GM18511 (cell line): Measurements from ENCODE around the gene BZW2.

Experiments
- ATAC-seq: cut with Tn5 transposase; IDR thresholded peaks from one replicate; pipeline ENCODE4 v1.9.1; 2021; ENCODE audit warnings: mild to moderate bottlenecking, moderate library complexity; ENCODE audit not compliant: unreplicated experiment

The BZW2 gene

DNA sequence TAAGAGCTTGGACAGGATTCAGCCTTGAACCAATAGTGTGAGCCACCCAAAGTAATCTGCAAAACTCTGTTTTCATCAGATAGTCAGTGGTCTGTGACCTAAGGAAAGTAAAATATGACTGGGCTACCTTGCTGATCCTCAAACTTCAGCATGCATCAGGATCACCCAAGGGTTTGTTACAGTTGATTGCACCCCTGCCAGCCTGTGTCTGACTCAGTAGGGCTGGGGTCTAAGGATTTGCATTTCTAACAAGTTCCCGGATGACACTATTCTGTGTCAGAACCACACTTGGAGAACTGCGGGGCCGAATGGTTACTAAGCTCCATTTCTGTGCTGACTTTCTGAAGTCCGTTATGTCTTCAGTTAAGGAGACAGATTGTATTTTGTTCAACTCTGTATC lies 66.9 kb downstream of the BZW2 start:
- no peak for ATAC-seq

DNA sequence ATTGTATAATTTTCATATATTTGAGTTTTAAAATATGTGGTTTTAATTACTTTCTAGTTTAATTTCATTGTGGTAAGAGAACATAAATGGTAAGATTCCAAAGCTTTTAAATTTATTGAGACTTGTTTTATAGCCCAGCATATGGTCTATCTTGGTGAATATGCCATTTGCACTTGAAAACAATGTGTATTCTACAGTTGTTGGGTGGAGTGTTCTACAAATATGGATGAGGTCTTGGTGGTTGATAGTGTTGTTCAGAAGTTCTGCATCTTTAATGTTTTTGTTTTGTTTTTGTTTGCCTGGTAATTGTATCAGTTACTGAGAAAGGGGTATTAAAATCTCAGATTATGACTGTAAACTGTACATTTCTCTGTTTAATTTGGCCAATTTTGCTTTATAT lies 69.9 kb downstream of the BZW2 start:
- ATAC-seq: no peak

- ATAC-seq: no peak
These were observed 72.2 kb downstream of the BZW2 start for GRCh38 chr7:16718111-16718656.

GRCh38 chr7:16719699-16720098 lies 73.7 kb downstream of the BZW2 start:
- no peak for ATAC-seq

DNA sequence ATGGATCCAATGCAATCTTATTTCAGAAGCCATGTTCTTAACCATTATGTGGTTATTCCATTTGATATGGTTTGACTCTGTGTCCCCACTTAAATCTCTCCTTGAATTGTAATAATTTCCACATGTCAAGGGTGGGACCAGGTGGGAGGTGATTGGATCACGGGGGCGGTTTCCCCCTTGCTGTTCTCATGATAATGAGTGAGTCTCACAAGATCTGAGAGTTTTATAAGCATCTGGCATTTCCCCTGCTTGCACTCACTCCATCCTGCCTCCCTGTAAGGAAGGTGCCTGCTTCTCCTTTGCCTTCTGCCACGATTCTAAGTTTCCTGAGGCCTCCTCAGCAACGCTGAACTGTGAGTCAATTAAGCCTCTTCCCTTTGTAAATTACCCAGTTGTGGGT lies 75.6 kb downstream of the BZW2 start:
- no peak for ATAC-seq

DNA sequence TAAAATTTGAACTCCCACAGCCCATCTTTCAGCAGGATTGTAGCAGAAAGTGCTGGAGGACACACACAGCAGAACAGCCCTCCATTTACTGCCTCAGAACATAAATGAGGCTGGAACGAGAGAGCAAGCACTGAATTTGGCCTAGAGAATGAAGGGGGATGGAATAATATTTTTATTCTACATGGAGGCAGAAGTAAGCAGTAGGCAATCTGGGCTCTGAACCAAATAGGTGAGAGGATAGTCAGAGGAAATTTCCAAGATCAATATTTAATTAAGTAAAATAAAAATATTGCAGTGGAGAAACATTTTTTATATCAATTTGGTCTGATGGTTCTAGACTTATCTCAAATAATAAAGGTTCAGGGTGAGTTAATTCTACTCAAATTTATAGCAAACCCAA lies 78.4 kb downstream of the BZW2 start:
- no peak for ATAC-seq

DNA sequence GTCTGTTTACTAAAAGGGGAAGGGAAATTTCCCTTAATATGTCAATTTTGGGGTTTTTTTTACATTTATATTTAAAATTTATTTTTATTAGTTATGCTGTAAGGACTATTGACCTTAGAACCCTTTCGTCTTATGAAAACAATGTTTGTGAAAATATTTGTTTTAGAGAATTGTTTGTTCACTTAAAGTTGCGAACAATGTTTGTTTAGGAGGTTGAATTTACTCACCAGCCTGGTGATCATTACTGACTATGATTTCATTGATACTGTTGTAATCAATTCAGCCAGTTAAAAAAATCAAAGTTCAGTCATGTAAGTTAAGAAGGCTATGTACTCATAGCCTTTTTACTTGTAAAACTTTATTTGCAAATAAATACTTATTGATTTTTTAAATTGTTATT lies 80.2 kb downstream of the BZW2 start:
- no peak for ATAC-seq

GRCh38 chr7:16727736-16728135 lies 81.8 kb downstream of the BZW2 start:
- no peak for ATAC-seq

GRCh38 chr7:16728811-16729210 lies 82.8 kb downstream of the BZW2 start:
- no peak for ATAC-seq

- no peak for ATAC-seq
These were observed 83.6 kb downstream of the BZW2 start for GRCh38 chr7:16729541-16729940.

DNA sequence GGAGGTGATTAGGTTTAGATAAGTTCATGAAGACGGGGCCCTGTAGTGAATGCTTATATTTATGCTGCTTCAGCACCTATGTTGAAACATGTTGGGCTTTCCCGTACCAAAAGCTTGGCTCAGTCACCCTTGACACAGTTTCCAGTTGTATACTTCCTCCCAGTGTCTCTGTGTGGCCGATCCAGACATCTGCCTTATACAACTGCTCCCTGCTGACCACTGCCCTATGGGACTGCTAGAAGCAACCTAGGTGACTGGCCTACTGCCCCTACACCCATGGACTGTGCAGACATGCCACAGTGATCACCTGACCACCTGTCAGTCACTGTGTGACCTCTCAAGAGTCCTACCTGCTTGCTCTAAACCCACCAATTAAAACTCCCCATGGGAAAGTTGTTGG lies 85.0 kb downstream of the BZW2 start:
- no peak for ATAC-seq

DNA sequence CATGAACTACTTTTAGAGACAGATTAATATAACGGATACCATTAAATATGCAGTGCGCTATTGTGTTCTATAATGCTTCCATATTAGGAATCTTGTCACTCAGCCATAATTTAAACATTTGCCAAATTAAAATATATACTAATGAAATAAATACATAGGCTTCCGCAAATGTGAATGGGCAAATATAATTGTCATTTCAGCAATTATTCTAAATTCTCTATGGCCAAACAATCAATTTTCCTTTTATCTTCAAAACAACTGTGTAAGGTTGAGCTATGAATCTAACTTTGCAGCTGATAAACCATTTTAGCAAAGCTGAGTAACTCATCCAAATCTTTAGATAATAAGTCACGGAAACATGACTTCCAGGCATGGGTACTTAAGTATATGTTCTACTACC lies 86.8 kb downstream of the BZW2 start:
- ATAC-seq: no peak

DNA sequence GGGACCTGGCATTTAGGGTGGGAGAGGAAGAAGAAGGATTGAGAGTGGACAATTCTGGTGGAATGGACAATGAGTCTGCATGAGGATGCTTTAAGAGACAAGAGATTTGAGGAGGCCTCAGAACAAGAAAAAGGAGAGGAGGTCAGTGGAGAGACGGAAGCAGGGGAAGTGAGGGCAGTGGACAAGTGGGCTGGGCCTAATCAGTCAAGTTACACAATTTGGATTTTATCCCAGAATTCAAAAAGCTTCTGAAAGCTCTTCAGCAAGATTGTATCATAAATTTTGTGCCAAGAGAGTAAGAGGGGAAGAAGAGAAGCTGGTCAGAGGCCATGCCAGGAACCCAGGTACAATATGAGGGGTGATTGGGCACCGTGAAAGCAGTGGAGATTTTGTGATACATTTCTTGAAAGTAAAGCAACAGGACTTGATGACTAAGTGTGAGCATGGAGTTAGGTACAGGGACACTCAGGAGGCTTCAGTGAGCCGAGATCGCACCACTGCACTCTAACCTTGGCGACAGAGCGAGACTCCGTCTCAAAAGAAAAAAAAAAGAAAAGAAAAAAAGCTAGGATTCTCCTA lies 88.3 kb downstream of the BZW2 start:
- ATAC-seq: no peak

DNA sequence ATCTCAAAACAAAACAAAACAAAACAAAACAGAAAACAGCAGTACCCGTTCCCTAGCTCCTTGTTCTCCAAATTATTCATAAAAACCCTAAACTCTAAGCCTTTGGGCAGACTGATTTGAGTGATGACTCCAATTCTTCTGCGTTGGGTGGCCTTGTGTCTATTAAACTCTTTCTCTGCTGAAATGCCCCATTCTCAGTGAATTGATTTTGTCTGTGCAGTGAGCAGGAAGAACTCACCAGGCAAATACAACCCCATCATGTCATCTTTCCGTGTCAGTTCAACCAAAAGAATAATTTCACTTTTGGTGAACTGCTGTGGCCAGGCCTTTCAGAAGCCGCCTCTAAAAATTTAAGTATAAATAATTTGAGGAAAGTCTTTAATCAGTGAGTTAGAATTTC lies 89.0 kb downstream of the BZW2 start:
- no peak for ATAC-seq

DNA sequence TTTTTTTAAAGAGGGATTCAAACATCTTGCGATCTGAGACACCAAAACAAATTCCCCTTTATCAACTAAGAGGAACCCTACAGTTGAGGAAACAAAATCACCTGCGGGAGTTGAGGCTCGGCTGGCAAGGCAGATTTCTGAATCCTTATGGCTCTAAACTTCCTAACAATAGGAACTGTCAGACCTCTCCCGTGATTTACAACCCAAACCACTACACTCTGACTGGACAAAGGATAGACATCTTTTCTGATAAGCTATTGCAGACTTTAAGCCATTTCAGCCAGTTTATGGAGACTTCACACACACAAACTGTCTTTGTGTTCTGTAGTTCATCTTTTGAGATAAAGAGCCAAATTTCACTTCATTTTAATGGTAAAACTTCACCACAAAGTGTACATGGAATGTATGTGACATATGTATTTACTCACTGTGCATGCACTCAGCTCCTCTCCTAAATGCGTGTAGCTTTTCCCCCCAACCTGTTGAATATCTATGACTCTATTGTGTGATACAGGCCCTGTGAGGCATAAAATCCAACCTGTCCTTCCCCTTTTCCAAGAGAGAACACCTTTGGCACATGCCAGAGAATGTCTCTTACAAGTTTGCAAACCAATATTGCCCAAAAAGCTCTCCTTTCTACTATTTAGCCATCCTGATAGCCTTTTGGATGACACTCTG lies 92.2 kb downstream of the BZW2 start:
- ATAC-seq: no peak

GRCh38 chr7:16739863-16740622 lies 94.1 kb downstream of the BZW2 start:
- ATAC-seq: no peak

- ATAC-seq: no peak
These were observed 94.6 kb downstream of the BZW2 start for GRCh38 chr7:16740623-16740953.

- ATAC-seq: no peak
These were observed 95.0 kb downstream of the BZW2 start for GRCh38 chr7:16740996-16741395.

- ATAC-seq: no peak
These were observed 95.7 kb downstream of the BZW2 start for GRCh38 chr7:16741676-16742075.

DNA sequence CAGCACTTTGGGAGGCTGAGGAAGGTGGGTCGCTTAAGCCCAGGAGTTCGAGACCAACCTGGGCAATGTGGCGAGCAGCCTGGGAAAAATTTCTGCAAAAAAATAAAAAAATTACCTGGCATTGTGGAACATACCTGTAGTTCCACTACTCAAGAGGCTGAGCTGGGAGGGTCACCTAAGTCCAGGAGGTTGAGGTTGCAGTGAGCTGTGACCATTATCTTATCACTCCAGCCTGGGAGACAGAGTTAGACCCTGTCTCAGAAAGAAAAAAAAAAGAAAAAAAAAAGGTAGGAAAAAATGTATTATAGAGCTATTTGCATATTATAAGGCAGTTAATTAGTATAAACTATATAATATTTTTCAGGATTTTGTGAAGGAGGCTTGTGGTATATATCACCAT lies 96.6 kb downstream of the BZW2 start:
- ATAC-seq: no peak

DNA sequence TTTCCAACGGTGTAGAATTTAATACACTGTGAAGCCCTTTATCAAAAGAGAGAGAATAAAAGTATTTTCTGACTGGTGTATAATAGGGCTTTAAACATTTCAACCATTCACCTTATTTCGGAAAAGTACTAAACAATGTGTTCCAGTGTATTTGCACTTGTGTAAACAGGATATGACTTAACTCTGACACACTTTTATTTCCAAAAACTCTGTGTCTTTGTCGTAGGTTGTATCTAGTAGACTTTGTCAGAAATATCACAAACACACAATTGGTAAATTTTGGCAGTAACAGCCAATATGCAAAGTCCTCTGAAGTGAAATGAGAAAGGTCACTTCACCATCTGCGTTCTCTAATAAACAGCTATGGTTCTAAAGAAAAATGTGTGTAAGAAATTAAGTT lies 97.3 kb downstream of the BZW2 start:
- ATAC-seq: no peak
